Activated CD8-positive, alpha-beta T cell treated with anti-CD3 and anti-CD28 coated beads for 36 hours (primary cell): Measurements from ENCODE around the gene LTO1. TPM values are rescaled to one million over a fixed set of nuclear protein-coding genes. Genes with fewer than 3 reads are reported as not detected.
A peak's percentile ranks its signal among the peaks of the same experiment; 100 is the strongest.

Experiments used
- ATAC-seq: fragments of 200-7000 bp; cut with Tn5 transposase; one replicate; pipeline ENCODE4 v1.10.0; 2021; ENCODE audit warnings: mild to moderate bottlenecking, moderate library complexity
- CTCF ChIA-PET: fragments of 350-600 bp; sonication (Branson Sonifier 250); formaldehyde crosslinking; loops from one replicate; lab custom pipeline; 2021; ENCODE audit warnings: antibody characterized with exemption; lab: Charles Lee
- POLR2A ChIA-PET: fragments of 350-600 bp; sonication (Branson Sonifier 250); formaldehyde crosslinking; loops from one replicate; lab custom pipeline; 2021; ENCODE audit warnings: antibody characterized with exemption; lab: Charles Lee
- DNase-seq: peaks from one replicate; pipeline ENCODE4 v3.0.0-alpha.2; 2020
- H3K27ac Mint-ChIP-seq: one replicate; pipeline ENCODE4 v1.8.0; 2021; ENCODE audit warnings: mild to moderate bottlenecking, mixed read lengths
- H3K27me3 Mint-ChIP-seq: one replicate; pipeline ENCODE4 v1.8.0; 2021; ENCODE audit warnings: mixed read lengths
- H3K36me3 Mint-ChIP-seq: one replicate; pipeline ENCODE4 v1.8.0; 2021; ENCODE audit warnings: low read depth, mixed read lengths
- H3K4me1 Mint-ChIP-seq: one replicate; pipeline ENCODE4 v1.8.0; 2021; ENCODE audit warnings: low read depth, mixed read lengths
- H3K4me3 Mint-ChIP-seq: one replicate; pipeline ENCODE4 v1.8.0; 2021; ENCODE audit warnings: mild to moderate bottlenecking, moderate library complexity, mixed read lengths
- H3K9me3 Mint-ChIP-seq: one replicate; pipeline ENCODE4 v1.8.0; 2021; ENCODE audit warnings: mixed read lengths
- CTCF ChIP-seq: fragments of 200-600 bp; IDR thresholded peaks from one replicate; pipeline ENCODE4 v1.8.0; 2022; ENCODE audit warnings: antibody characterized with exemption, mild to moderate bottlenecking
- intact Hi-C: fragments of 100-400 bp; cut with micrococcal nuclease; formaldehyde crosslinking; loops from one replicate; pipeline ENCODE4 v1.10.0; 2022
- total RNA-seq, 2 experiments: library from RNA; stranded (reverse); gene quantifications; one replicate each; pipeline ENCODE4 v1.2.3, GENCODE V29; 2021

The LTO1 gene
- total RNA-seq, 2 experiments from 2014 or later: 14.9 to 15.9 TPM

- ChIA-PET POLR2A (interaction anchor here (0.6 to 1.3 kb wide), 3 partner anchors 14 to 1426 kb away, joined by 3 read pairs; no protein-coding TSS in a partner anchor), CTCF (interaction anchor here (0.9 to 2.4 kb wide), 7 partner anchors 15 to 544 kb away, joined by 3 to 24 read pairs (median 3); no protein-coding TSS in a partner anchor)
- Mint-ChIP-seq H3K4me1 (peaks cover 16% of the 10 kb centered on the region), H3K27me3 (peaks cover 19% of the 10 kb centered on the region), H3K9me3 (no peaks in the 10 kb centered on the region), H3K27ac (no peak overlapping the region), H3K36me3 (no peaks in the 10 kb centered on the region), H3K4me3 (no peak overlapping the region)
- TF ChIP-seq CTCF: no peak
- DNase-seq (no peak), ATAC-seq (no peak)
- intact Hi-C loops: loop anchor here (5.0 to 10.0 kb wide), 2 partner anchors 350 to 542 kb away; partner anchors contain the start of gene MYEOV
Measured at GRCh38 chr11:69644071-69644961, 30.8 kb downstream of the LTO1 start.

- Mint-ChIP-seq H3K4me1 (peaks cover 16% of the 10 kb centered on the region), H3K36me3 (no peaks in the 10 kb centered on the region), H3K4me3 (peak overlapping the region; percentile 50), H3K27ac (no peak overlapping the region), H3K27me3 (peaks cover 21% of the 10 kb centered on the region), H3K9me3 (no peaks in the 10 kb centered on the region)
- no peak for TF ChIP-seq CTCF
- intact Hi-C loops: loop anchor here (5.0 to 10.0 kb wide), 2 partner anchors 349 to 541 kb away; partner anchors contain the start of gene MYEOV
- ChIA-PET POLR2A (interaction anchor here (1.3 kb wide), 1 partner anchor 346 kb away, joined by 3 read pairs; no protein-coding TSS in a partner anchor), CTCF (interaction anchor here (0.9 to 2.4 kb wide), 14 partner anchors 14 to 1386 kb away, joined by 3 to 24 read pairs (median 3); no protein-coding TSS in a partner anchor)
- no peak for ATAC-seq
- no peak for DNase-seq
Measured at GRCh38 chr11:69643646-69644045, 31.5 kb downstream of the LTO1 start.

GRCh38 chr11:69642913-69643632, 32.1 kb downstream of the LTO1 start:
- H3K27ac Mint-ChIP-seq: peak overlapping the region; percentile 63
- ChIA-PET POLR2A (interaction anchor here (0.7 to 1.1 kb wide), 2 partner anchors 541 to 596 kb away, joined by 3 read pairs; no protein-coding TSS in a partner anchor), CTCF (interaction anchor here (0.9 to 2.4 kb wide), 15 partner anchors 11 to 1386 kb away, joined by 3 to 24 read pairs (median 3); no protein-coding TSS in a partner anchor)
- H3K36me3 Mint-ChIP-seq: no peaks in the 10 kb centered on the region
- H3K9me3 Mint-ChIP-seq: no peaks in the 10 kb centered on the region
- DNase-seq (peak; percentile 77), ATAC-seq (peak; percentile 82)
- intact Hi-C loops: loop anchor here (5.0 to 10.0 kb wide), 2 partner anchors 348 to 541 kb away; partner anchors contain the start of gene MYEOV
- peak overlapping the region; percentile 66 for H3K4me3 Mint-ChIP-seq
- peaks cover 24% of the 10 kb centered on the region for H3K27me3 Mint-ChIP-seq
- peak; percentile 98 for TF ChIP-seq CTCF
- H3K4me1 Mint-ChIP-seq: peaks cover 19% of the 10 kb centered on the region

GRCh38 chr11:69642549-69642912, 32.6 kb downstream of the LTO1 start:
- H3K4me1 Mint-ChIP-seq: peaks cover 22% of the 10 kb centered on the region
- intact Hi-C loops: loop anchor here (5.0 to 10.0 kb wide), 2 partner anchors 348 to 540 kb away; partner anchors contain the start of gene MYEOV
- ATAC-seq (peak; percentile 26), DNase-seq (peak; percentile 48)
- no peak for TF ChIP-seq CTCF
- no peaks in the 10 kb centered on the region for H3K9me3 Mint-ChIP-seq
- H3K36me3 Mint-ChIP-seq: no peaks in the 10 kb centered on the region
- POLR2A ChIA-PET: interaction anchor here (0.7 to 1.1 kb wide), 2 partner anchors 540 to 595 kb away, joined by 3 read pairs; no protein-coding TSS in a partner anchor
- H3K4me3 Mint-ChIP-seq: peak overlapping the region; percentile 49
- no peak overlapping the region for H3K27ac Mint-ChIP-seq
- peaks cover 28% of the 10 kb centered on the region for H3K27me3 Mint-ChIP-seq
- CTCF ChIA-PET: interaction anchor here (1.0 to 2.4 kb wide), 12 partner anchors 11 to 1385 kb away, joined by 3 to 24 read pairs (median 4); no protein-coding TSS in a partner anchor
